Measurements from ENCODE around the gene SPARC.
"Not testable (repeated sequence)": the region's sequence is repeated elsewhere in the genome, so short reads cannot be mapped to it uniquely, and the experiment has no call there.

- not testable (repeated sequence) for TF ChIP-seq POLR2A (IDR thresholded peaks at IDR 0.05); CTCF (IDR thresholded peaks at IDR 0.05 in 8 of 11, conservative IDR thresholded peaks at IDR 0.05 in 3 of 11)
Observed at GRCh38 chr5:151689591-151689990, 2.9 kb upstream of the SPARC start.

Data from spleen (tissue), 7 donors.